Embryonic facial prominence (tissue), 1 donor: ENCODE data around the gene CEP70.
"Not testable (repeated sequence)": the region's sequence is repeated elsewhere in the genome, so short reads cannot be mapped to it uniquely, and the experiment has no call there.

ENCODE experiments used
- DNase-seq: peaks from one replicate; pipeline ENCODE4 v3.0.0-alpha.2; 2016; ENCODE audit errors: extremely low spot score

Gene CEP70

DNA sequence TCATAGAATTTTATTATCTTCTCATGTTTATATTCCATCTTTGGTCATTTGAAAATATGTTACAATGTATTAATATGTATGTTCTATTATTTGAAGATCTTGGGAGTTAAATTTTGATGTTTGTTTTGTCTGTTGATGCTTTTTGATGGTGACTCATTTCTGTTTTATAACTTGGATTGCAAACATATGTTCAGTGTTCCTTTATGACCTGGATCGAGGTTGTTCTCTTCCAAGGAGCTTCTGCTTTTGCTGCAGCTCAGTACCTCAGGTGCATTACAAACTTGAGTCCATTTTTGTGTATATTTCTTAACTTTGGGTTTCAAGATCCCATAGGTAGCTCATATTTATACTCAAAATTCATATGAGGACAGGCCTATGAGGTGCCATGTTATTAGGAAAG is 122.6 kb downstream of the CEP70 start:
- no peak for DNase-seq

DNA sequence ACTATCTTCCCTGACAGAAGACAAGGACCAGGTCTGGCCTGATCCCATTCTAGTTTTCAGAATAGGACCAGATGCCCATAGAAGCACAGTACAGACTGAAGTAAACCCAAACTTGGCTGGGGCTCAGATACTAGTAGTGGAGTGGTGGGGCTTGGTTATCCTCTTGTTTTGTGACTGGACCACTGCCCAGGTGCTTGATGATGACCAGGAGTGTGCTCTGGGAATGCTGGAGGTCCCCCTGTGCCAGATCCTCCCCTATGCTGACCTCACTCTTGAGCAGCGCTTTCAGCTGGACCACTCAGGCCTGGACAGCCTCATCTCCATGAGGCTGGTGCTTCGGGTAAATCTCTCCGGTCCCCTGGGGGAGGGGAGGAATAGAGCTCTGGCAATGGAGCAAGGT is 123.4 kb downstream of the CEP70 start:
- no peak for DNase-seq

DNA sequence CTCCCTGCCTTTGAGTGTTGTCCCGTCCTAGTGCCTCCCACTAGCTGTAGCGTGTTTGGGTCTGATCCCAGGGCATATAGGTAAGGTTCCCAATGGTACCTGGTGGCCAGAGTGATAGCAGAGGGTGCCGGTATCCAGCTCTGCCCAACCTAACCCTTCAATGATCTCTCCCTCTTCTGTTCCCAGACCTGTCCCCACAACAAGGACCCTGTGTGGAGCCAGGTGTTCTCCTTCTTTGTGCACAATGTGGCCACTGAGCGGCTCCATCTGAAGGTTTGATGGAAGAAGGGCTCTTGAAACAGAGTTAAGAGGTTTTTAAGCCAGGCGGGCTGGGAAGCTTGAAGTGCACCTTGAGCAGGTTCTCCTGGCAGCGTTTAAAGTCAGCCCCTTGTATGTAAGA is 124.2 kb downstream of the CEP70 start:
- DNase-seq: no peak

DNA sequence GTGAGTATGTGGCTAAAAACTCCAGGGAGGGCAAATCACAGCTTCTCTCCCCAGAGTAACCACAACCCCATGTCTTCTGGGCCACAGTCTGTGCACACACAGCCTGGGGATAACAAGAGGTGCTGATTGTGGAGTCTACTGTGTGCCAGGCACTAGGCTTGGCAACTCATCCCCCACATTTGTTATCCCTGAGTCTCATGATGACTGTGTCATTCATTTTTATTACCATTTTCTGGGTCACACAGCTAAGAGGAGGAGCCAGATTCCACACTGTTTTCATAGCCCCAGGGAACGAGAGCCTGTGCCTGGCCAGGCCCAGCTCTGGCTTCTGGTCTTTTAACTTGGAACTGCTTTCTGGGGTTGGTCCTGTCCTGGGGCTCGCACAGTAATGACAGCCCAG is 125.2 kb downstream of the CEP70 start:
- DNase-seq: no peak

DNA sequence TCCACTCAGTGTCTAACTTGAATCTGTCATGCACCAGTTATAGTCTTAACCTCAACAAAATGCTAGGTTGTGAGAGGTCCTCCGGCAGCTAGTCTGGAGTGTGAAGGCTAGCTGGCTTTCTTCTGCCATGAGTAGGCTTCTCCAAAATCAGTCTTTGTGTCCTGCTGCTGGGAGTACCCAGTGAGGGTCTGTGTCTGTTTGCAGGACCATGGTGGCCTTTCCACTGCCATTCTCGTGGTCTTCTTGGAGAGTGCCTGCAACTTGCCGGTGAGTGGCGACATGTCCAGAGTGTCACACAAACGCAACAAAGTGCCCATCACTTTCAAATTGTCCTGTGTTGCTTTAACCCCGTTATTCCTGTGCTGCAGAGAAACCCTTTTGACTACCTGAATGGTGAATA is 125.6 kb downstream of the CEP70 start:
- DNase-seq: no peak

DNA sequence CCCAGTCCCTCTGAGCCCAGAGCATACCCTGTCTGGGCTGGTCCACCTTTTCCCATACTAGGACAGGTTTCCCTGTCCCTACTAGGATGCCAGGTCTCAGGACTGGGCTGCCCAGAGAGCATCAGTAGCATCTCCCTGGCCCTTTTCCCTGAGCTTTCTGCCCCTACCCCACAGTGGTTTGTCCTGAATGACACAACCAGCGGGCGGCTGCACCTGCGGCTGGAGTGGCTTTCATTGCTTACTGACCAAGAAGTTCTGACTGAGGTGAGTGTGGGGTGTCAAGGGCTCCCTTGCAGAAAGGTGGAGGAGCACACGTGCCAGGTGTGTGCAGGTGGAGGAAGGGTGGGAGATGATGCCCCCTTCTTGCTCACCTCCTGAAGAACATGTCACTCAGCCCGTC is 126.1 kb downstream of the CEP70 start:
- DNase-seq: no peak

DNA sequence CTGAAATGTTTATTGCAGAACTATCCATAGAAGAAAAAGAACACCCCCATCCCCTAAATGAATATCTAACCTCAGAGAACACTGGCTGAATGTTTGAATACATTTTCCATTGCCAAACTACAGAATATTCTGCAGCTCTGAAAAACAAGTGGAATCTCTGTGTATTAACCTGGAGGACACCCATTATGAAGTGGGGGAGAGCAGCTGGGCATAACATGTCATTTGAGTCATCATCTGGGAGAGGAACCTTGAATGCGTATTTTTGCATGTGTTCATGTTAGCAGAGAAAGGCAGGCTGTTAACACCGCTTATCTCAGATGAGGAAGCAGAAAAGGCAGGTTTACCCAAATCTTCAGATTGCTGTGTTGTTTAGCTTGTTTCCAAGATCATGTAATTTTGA is 128.1 kb downstream of the CEP70 start:
- no peak for DNase-seq

DNA sequence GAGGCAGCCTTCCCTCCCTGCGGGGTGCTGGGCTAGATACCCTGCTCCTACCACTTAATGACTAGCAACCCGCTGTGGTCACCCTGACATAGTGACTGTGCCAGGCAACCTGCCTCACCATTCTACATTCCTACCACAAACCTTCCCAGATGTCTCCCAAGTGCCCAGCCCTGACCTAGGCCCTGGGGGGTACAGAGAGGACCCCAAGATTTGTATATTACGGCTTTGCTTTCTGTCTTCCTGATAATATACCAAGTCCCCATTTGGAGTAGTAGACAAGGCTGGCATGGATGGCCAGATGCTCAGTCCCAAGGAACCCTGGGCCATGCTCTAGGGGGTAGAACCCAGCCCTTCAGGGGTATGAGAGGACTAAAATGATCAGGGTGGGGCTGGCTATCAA is 128.6 kb downstream of the CEP70 start:
- DNase-seq: no peak

DNA sequence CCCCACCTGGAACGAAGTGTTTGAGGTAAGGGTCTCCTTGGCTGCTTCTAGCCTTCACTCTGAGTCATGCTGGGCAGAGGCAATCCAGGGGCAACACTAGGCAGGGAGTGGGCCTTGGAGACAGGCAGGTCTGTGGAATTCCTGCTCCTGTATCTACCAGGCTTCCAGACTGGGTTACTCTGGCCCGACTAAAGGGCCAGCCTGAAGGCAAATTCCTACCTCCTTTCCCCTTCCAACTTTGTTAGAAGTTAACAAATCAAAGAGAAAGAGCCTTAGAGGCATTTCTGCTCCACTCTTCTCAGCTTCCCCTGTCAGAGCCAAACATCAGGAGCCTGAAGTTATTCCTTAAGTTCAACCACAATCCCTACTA is 129.6 kb downstream of the CEP70 start:
- no peak for DNase-seq

DNA sequence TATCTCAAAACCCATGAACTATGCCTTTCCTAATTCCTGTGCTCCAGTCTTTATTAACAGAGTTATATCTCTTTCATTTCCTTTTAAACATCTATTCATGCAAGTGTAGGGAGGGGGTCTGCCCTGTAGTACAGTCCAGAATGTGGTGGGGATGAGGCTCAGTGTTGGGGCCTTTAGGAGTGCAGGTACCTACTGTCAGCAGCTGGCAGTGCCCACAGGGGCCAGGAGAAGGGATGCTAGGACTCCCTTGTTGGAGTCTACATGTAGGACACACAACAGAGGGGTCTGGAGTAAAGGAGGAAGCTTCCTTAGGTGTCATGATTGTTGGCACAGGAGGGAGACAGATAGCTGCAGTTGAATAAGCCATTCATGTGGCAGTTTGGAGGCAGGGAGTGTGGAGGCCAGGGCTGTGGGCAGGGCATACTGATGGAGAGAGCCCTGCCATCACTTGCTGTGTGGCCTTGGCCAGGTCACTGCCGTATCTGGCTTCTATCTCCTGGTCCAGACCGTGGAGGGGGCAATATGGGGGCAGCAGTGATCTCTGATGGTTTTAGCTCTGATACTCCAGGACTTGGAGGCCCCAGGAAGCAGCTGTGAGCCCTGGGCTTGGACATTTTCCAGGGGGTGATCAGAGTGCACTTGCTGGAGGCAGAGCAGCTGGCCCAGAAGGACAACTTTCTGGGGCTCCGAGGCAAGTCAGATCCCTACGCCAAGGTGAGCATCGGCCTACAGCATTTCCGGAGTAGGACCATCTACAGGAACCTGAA is 130.2 kb downstream of the CEP70 start:
- DNase-seq: no peak

DNA sequence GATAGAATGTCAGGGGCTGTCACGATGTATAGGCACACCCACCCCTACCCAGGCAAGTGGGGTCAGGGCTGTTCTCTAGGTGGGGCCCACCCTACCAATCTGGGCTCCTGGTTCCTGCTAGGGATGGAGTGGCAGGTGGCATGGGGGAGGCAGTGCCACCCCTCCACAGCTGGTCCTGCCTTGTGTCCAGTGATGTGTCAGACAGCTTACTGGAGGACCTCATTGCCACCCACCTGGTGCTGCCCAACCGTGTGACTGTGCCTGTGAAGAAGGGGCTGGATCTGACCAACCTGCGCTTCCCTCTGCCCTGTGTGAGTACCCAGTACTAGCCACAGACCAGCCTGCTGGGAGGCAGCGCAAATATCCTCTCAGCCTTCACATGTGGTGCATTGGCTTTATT is 132.2 kb downstream of the CEP70 start:
- no peak for DNase-seq

DNA sequence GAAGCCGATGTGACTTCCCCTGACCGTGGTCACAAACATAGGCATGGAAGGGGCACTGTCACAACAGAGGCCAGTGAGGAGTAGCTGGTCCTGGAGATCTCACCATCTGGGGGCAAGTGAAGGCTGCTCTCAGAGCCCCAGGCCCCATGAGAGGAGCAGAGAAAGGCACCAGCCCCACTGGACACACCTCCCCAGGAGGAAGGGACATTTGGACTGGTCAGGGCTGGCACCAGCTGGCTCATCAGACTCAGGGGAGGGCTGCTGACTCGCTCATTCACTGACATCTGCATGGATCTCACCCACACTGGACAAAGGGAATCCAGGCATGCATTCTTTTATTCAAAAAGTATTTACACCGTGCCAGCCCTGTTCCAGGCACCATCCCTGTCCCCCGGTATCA is 132.8 kb downstream of the CEP70 start:
- no peak for DNase-seq

DNA sequence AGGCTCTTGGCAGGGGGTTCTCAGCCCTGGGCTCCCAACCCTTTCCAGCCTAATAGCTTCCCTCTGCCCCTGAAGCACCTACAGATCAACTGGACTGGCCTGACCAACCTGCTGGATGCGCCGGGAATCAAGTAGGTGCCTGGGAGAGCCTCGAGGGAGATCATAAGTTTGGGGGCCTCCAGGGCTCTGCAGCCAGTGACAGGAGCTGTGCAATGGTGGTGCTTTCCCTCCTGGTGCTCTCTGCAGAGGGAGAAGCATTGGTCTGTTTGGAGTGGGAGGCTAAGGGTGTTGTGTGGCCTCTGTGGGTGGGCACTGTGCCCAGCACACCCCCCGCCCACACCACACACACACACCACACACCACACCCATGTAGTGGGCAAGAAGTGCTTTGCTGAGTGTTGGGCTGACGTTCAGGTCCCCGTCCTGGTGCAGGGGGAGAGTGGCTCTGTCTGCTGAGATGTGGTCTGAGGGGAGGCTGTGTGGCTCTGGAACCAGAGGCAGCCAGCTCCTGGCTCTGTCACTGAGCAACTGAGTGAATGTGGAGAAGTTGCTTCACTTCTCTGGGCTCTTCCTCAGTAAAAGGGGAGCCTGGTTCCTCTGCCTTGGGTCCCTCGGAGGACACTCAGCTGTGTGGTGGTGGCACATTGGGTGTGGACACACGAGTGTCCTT is 133.4 kb downstream of the CEP70 start:
- DNase-seq: no peak

DNA sequence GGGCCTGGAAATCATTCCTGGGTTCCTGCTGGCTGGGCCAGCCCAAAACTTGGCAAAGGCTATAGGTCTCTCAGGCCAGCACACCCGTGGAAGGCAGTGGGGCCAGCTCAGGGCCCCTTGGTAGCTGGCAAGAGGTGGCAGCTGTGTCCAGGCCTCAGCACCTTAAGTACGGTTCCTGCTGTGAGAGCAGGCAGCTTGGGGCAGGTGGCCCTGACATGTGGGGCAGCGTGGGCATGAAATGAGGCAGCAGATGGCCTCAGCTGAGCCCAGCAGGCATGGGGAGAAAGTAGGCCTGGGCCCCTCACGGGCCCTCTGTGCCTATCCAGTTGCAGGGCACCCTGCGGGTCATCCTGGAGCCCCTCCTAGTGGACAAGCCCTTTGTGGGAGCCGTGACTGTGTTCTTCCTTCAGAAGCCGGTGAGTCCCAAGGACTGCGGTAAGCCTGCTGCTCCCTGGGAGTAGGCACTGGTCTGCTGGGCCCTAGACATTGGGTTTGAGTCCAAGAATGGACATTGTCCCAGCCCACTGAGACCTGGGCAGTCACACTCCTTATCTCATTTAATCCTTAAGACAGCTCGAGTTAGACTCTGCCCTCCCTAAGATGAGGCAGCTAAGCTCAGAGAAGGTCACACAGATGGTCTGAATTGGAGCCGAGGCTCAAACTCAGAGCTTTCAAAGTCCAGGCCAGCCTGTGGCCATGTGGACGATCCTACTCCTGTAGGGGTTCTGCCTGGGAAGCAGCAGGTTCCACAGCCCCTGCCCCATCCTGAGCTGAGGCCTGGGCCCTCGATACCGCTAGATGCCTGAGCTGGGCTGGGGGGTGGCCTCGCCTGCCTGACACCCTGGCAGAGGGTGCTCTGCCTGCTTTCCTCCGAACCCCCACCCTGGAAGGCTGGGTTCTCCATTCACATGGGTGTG is 134.2 kb downstream of the CEP70 start:
- no peak for DNase-seq

DNA sequence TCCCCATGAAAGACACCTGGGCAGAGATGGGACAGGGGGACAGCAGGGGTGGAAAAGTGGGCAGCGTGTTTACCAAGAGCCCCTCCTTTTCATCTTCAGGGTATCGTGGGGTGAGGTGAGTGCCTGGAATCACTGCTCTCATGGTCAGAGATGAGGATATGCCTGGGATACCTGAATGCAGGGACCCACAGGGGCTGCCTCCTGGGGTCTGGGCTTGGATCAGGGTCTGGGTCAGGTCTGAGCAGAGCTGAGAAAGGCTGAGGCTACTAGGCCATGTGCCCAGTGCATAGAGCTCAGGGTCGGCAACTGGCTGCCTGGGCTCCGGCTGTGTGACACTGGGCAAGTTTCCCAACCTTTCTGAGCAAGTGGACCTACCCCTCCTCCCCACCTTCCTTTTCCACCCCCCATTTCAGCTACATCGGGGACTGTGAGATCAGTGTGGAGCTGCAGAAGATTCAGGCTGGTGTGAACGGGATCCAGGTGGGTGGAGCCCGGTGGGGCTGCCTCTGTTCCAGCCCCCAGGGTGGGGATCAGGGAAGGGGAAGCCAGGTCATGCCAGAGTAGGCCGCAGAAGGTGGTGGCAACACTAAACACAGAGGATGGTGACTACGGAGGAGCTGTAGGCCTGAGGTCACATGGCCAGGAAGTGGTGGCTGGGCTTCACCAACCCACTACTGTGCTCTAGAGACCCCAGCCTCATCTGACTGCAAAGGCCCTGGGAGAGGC is 135.1 kb downstream of the CEP70 start:
- DNase-seq: no peak

DNA sequence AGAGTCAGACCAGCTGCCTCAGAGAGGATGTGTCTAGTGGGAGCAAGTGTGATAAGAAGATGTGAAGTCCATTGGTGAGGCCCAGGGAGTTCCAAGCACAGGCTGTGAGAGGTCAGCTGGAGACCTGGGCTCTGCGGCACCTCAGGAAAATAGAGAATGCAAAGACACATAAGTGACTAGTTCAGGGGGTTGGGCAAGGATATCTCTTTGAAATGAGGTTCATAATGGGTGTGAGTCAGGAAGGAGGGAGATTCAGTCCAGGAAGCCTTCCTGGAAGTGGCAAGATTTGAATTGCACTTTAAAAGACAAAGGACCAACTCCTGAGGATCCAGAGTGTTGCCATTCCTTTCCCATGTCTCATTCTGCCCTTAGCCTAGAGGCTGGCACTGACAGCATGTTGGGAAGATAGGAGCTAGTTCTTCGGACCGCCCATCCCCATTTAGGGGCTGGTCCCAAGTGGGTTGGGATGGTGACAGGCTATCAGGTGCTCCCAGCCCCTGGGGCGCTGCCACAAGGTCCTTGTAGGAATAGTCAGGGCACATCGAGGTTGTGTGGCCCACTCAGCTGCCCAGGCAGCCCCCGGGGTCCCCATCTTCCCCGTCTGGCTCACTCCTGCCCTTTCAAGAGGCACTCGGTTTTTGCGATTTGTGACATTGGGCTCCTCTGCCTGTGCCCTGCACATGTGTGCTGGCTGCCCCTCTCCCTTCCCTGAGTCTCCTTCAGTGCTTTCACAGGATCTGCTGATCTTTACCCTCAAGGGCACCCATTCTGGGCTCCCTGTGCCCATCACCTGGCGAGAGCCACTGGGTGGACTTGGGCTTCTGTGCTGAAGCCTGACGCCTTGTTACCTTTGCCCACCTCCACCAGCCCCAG is 136.0 kb downstream of the CEP70 start:
- DNase-seq: no peak

DNA sequence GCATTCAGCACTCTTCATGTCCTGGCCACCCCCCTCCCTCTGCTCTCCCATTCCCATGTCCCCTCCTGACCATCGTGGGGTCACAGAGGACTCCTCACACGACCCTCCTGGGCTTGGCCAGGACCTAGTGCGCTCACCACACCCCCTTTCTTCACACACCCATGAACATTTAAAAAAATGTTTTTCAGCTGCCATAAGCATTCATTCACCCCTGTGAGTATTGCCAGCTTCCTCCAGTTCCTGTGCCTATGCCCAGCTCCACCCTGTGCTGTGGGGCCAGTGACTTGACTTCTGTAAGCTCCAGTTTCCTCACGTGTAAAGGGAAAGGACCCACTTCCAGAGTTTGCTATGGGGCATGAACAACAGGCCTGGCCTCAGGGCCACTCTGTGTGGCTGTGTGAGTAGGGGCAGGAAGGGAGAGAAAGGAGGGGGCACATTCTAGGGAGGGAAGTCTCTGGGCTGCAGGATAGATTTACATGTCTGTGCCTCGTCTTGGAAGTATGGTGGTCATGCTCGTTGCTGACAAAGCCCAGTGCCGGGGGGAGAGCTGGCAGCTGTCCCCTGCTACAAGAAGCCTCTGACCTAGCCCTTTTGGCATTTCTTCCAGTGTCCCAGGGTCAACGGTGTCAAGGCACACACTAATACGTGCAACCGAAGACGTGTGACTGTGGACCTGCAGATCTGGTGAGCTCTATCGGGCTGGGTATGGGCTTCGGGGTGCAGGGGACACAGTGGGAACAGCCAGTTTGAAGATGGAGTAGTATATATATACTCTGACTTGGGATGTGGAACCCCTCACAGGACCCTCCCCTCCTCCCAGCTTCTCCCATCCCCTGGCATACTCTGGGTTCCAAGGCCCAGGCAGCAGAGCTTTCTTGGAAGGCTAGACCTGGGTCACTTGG is 136.8 kb downstream of the CEP70 start:
- DNase-seq: no peak

DNA sequence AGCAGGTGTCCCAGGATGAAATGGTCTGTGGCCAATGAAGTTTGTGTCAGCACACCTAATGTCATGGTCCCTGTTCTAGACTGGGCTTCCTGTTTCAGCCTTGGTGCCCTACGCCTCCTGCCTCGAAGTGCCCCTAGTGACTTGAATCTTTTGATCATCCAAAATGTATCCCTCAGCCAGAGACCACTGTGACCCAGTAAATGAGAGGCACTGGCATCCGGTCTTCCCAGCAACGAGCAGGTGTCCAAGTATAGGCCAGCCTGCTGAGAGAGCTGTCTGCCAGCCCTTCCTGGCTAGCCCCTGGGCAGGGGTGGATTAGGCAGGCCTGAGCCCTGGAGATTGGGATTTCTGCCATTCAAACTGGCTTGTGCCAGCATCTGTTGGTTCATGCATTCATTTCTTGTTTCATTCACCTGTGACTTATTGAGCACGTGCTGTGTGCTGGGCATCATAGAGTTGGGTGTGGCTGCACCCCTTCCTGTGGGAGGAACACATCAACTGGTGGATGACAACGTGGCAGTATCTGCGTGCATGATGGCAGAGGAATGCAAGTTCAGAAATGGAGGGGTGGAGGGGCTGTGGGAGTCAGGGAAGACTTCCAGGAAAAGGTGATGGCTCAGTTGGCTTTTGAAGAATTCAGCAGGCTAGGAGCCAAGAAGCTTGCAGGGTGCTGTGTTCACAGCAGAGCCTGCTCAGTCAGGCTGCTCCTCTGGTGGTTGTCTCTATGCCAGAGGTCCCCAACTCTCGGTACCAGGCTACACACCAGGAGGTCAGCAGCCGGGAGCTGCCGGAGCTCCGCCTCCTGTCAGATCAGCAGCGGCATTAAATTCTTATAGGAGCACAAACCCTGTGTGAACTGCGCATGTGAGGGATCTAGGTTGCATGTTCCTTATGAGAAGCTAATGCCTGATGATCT is 138.0 kb downstream of the CEP70 start:
- DNase-seq: no peak

DNA sequence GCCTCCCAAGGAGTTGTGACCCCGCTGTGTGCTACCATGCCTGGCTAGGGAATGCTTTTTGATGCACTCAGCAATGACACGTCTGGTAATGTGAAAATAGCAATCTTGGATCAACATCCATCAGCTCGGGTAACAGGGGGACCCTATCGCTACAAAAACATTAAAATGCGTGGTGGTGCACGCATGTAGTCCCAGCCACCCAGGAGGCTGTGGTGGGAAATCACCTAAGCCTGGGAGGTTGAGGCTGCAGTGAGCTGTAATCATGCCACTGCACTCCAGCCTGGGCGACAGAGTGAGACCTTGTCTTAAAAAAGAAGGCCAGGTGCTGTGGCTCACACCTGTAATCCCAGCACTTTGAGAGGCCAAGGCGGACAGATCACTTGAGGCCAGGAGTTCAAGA is 140.1 kb downstream of the CEP70 start:
- DNase-seq: not testable (repeated sequence)
